Left lung (tissue), 10 donors: ENCODE data around the gene TNFRSF6B. TPM values are rescaled to one million over a fixed set of nuclear protein-coding genes. Genes with fewer than 3 reads are reported as not detected.

Experiments
- ATAC-seq: fragments of 200-7000 bp; cut with Tn5 transposase; one replicate; pipeline ENCODE4 v1.9.1; 2020; ENCODE audit warnings: moderate library complexity
- DNase-seq, 4 donors: peaks; one replicate each; pipeline ENCODE4 v3.0.0-alpha.2; 2013 to 2020
- H3K27ac ChIP-seq, 2 donors: fragments of 200-600 bp; sonication (generic) in 1 of 2; one replicate each; pipeline versions ENCODE4 v1.5.0 to v1.8.0; 2020 to 2021
- H3K27me3 ChIP-seq, 2 donors: fragments of 200-600 bp; sonication (generic) in 1 of 2; one replicate each; pipeline versions ENCODE4 v1.5.0 to v1.8.0; 2020 to 2021
- H3K36me3 ChIP-seq, 2 donors: fragments of 200-600 bp; sonication (generic) in 1 of 2; one replicate each; pipeline versions ENCODE4 v1.5.0 to v1.8.0; 2020 to 2021
- H3K4me1 ChIP-seq, 2 donors: fragments of 200-600 bp; one replicate each; pipeline ENCODE4 v1.8.0; 2021
- H3K4me3 ChIP-seq, 2 donors: fragments of 200-600 bp; sonication (generic) in 1 of 2; one replicate each; pipeline versions ENCODE4 v1.5.0 to v1.8.0; 2020 to 2021; ENCODE audit warnings: mild to moderate bottlenecking in 1 of 2
- H3K9me3 ChIP-seq, 2 donors: fragments of 200-600 bp; sonication (generic) in 1 of 2; one replicate each; pipeline versions ENCODE4 v1.5.0 to v1.8.0; 2020 to 2021
- intact Hi-C, 2 donors: fragments of 100-400 bp; cut with DNase I; formaldehyde crosslinking; loops; one replicate each; pipeline versions ENCODE4 v1.11.2 to v1.14.2; 2022
- polyA plus RNA-seq, 6 donors: library from polyadenylated mRNA; unstranded; fragments of 120-200 nt; gene quantifications; one replicate each; pipeline ENCODE4 v1.2.1, GENCODE V29; 2013; ENCODE audit not compliant: insufficient read length in 6 of 6
- total RNA-seq, 2 donors: library from RNA; stranded (reverse); fragmentation: NEBNext Ultra II Directional; extraction: Animal tissue kit (Norgen Biotek cat#: 25700); gene quantifications; one replicate each; pipeline ENCODE4 v1.2.1, GENCODE V29; 2021
- TF ChIP-seq, protein P1 (sequence below), 2 donors: fragments of 200-600 bp; sonication (generic) in 1 of 2; IDR thresholded peaks; one replicate each; pipeline versions ENCODE4 v1.5.0 to v1.8.0; 2021; ENCODE audit warnings: antibody characterized with exemption in 2 of 2
- donor health status: DM: no; HTN: yes; CAD: no.
- donor health status: DM: no; HTN: no; CAD: no.

The TNFRSF6B gene
- total and polyA plus RNA-seq, 8 donors: 1.6 to 17.6 (median 2.7) TPM

DNA sequence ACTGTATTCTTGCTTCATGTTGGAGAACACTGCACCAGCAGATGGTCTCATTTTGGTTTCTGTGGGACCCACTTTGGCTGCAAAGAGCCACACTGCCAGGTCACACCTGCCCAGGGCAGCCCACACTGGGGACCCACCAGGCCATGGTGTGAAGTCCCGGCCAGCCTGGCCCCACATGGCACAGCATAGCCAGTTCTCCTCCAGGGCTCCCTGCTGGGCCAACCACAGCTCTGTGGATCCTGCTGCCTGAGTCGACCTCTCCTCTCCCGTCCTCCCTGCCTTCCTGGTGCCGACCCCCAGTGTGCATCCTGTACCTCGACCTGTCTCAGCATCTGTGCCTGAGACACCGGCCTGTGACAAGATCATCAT lies 8.3 kb downstream of the TNFRSF6B start:
- intact Hi-C loops: no loop called here
- Histone ChIP-seq H3K27me3 (no peaks in the 10 kb centered on the region), H3K4me1 (peaks cover 14 to 40% of the 10 kb centered on the region in 2 donors), H3K36me3 (peaks cover 0 to 55% of the 10 kb centered on the region in 2 donors), H3K27ac (no peak overlapping the region), H3K4me3 (no peak overlapping the region), H3K9me3 (no peaks in the 10 kb centered on the region)
- ATAC-seq (no peak), DNase-seq (peak in 1 of 4 donors; percentile 52)
- TF ChIP-seq, protein P1, sequence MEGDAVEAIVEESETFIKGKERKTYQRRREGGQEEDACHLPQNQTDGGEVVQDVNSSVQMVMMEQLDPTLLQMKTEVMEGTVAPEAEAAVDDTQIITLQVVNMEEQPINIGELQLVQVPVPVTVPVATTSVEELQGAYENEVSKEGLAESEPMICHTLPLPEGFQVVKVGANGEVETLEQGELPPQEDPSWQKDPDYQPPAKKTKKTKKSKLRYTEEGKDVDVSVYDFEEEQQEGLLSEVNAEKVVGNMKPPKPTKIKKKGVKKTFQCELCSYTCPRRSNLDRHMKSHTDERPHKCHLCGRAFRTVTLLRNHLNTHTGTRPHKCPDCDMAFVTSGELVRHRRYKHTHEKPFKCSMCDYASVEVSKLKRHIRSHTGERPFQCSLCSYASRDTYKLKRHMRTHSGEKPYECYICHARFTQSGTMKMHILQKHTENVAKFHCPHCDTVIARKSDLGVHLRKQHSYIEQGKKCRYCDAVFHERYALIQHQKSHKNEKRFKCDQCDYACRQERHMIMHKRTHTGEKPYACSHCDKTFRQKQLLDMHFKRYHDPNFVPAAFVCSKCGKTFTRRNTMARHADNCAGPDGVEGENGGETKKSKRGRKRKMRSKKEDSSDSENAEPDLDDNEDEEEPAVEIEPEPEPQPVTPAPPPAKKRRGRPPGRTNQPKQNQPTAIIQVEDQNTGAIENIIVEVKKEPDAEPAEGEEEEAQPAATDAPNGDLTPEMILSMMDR (IDR thresholded peaks at IDR 0.05): no peak

- no peaks in the 10 kb centered on the region for H3K9me3 ChIP-seq
- H3K36me3 ChIP-seq: peaks cover 0 to 55% of the 10 kb centered on the region in 2 donors
- intact Hi-C loops: no loop called here
- DNase-seq (peak in 1 of 4 donors; percentile 36), ATAC-seq (no peak)
- peaks cover 14 to 41% of the 10 kb centered on the region in 2 donors for H3K4me1 ChIP-seq
- H3K4me3 ChIP-seq: no peak overlapping the region
- no peaks in the 10 kb centered on the region for H3K27me3 ChIP-seq
- TF ChIP-seq, protein P1 (IDR thresholded peaks at IDR 0.05): no peak
- no peak overlapping the region for H3K27ac ChIP-seq
Measured at GRCh38 chr20:63705232-63706026, 9.0 kb downstream of the TNFRSF6B start.

- intact Hi-C loops: no loop called here
- no peaks in the 10 kb centered on the region for H3K27me3 ChIP-seq
- TF ChIP-seq, protein P1 (IDR thresholded peaks at IDR 0.05): no peak
- H3K27ac ChIP-seq: peak overlapping the region in 1 of 2 donors; percentile 90
- no peak for ATAC-seq
- peaks cover 0 to 56% of the 10 kb centered on the region in 2 donors for H3K36me3 ChIP-seq
- peak in 1 of 4 donors; percentile 51 for DNase-seq
- H3K4me3 ChIP-seq: peak overlapping the region; percentile 79 to 100
- H3K9me3 ChIP-seq: no peaks in the 10 kb centered on the region
- H3K4me1 ChIP-seq: peaks cover 14 to 47% of the 10 kb centered on the region in 2 donors
Measured at GRCh38 chr20:63706027-63706695, 9.7 kb downstream of the TNFRSF6B start.

GRCh38 chr20:63706852-63707557 lies 10.6 kb downstream of the TNFRSF6B start:
- peak overlapping the region; percentile 79 to 100 for H3K4me3 ChIP-seq
- peaks cover 14 to 54% of the 10 kb centered on the region in 2 donors for H3K4me1 ChIP-seq
- H3K27ac ChIP-seq: peak overlapping the region; percentile 80 to 90
- ATAC-seq (peak; percentile 44), DNase-seq (peak in 2 of 4 donors; percentile 34 to 85)
- intact Hi-C loops: no loop called here
- TF ChIP-seq, protein P1 (IDR thresholded peaks at IDR 0.05): no peak
- H3K27me3 ChIP-seq: no peaks in the 10 kb centered on the region
- H3K36me3 ChIP-seq: peaks cover 0 to 64% of the 10 kb centered on the region in 2 donors
- H3K9me3 ChIP-seq: no peaks in the 10 kb centered on the region
